Stimulated activated CD8-positive, alpha-beta memory T cell treated with anti-CD3 and anti-CD28 coated beads, Interleukin-7, amount 100 ng/mL, for 24 hours (primary cell): Measurements from ENCODE around the gene GXYLT2.

Experiments used
- DNase-seq: peaks from one replicate; pipeline ENCODE4 v3.0.0-alpha.2; 2020; ENCODE audit warnings: low read depth

The GXYLT2 gene

GRCh38 chr3:72938471-72939265, 50.8 kb downstream of the GXYLT2 start:
- no peak for DNase-seq

- DNase-seq: no peak
Measured at GRCh38 chr3:72941245-72941644, 53.4 kb downstream of the GXYLT2 start.

- DNase-seq: no peak
Measured at GRCh38 chr3:72942427-72942826, 54.6 kb downstream of the GXYLT2 start.

- no peak for DNase-seq
Measured at GRCh38 chr3:72944696-72945095, 56.9 kb downstream of the GXYLT2 start.

- no peak for DNase-seq
Measured at GRCh38 chr3:72947715-72948490, 60.1 kb downstream of the GXYLT2 start.

- DNase-seq: no peak
Measured at GRCh38 chr3:72949016-72949415, 61.2 kb downstream of the GXYLT2 start.

- DNase-seq: no peak
Measured at GRCh38 chr3:72950372-72950771, 62.5 kb downstream of the GXYLT2 start.

- DNase-seq: no peak
Measured at GRCh38 chr3:72950801-72951200, 63.0 kb downstream of the GXYLT2 start.

GRCh38 chr3:72951259-72951722, 63.4 kb downstream of the GXYLT2 start:
- DNase-seq: no peak

- DNase-seq: no peak
Measured at GRCh38 chr3:72953325-72953956, 65.6 kb downstream of the GXYLT2 start.

GRCh38 chr3:72957297-72957696, 69.5 kb downstream of the GXYLT2 start:
- no peak for DNase-seq

- no peak for DNase-seq
Measured at GRCh38 chr3:72959336-72959735, 71.5 kb downstream of the GXYLT2 start.

- DNase-seq: no peak
Measured at GRCh38 chr3:72960812-72961518, 73.1 kb downstream of the GXYLT2 start.

- DNase-seq: no peak
Measured at GRCh38 chr3:72961752-72962151, 73.9 kb downstream of the GXYLT2 start.

- no peak for DNase-seq
Measured at GRCh38 chr3:72962317-72962716, 74.5 kb downstream of the GXYLT2 start.

- DNase-seq: no peak
Measured at GRCh38 chr3:72964633-72965032, 76.8 kb downstream of the GXYLT2 start.

- no peak for DNase-seq
Measured at GRCh38 chr3:72968266-72968664, 80.4 kb downstream of the GXYLT2 start.

GRCh38 chr3:72969766-72970165, 81.9 kb downstream of the GXYLT2 start:
- DNase-seq: no peak

- DNase-seq: no peak
Measured at GRCh38 chr3:72970942-72971341, 83.1 kb downstream of the GXYLT2 start.

- no peak for DNase-seq
Measured at GRCh38 chr3:72972706-72973030, 84.8 kb downstream of the GXYLT2 start.

- no peak for DNase-seq
Measured at GRCh38 chr3:72973031-72973723, 85.3 kb downstream of the GXYLT2 start.

GRCh38 chr3:72973786-72974185, 85.9 kb downstream of the GXYLT2 start:
- DNase-seq: no peak
